ENCODE data around the gene FBXO36. TPM values are rescaled to one million over a fixed set of nuclear protein-coding genes. Genes with fewer than 3 reads are reported as not detected.
"Not testable (repeated sequence)": the region's sequence is repeated elsewhere in the genome, so short reads cannot be mapped to it uniquely, and the experiment has no call there.

FBXO36 gene
- total and polyA plus RNA-seq, 2 donors (not counting 3 experiments of a cell fraction or from before 2014, with no cell fraction given), result 0.53 to 1.2 TPM

- H3K36me3 ChIP-seq (ENCODE audit: control insufficient read depth in 2 of 2, extremely low read depth in 1 of 2, insufficient read depth in 2 of 2, low read length in 2 of 2); H3K4me2 ChIP-seq (ENCODE audit: insufficient read depth, low read length); H3K4me1 ChIP-seq (ENCODE audit: control insufficient read depth, extremely low read depth, insufficient read depth, low read length); H3K27me3 ChIP-seq (ENCODE audit: control insufficient read depth in 2 of 2, insufficient read depth in 2 of 2, low read length in 2 of 2); BruUV-seq (replicated peaks); H3K27ac ChIP-seq (ENCODE audit: insufficient read depth, low read depth, low read length); POLR2A ChIA-PET; H2AFZ ChIP-seq (ENCODE audit: low read depth, low read length); H3K4me3 ChIP-seq (replicated peaks in 1 of 3; ENCODE audit: insufficient read depth in 1 of 3, low read depth in 1 of 3, low read length in 3 of 3); FAIRE-seq; H3K9me3 ChIP-seq (replicated peaks; ENCODE audit: control insufficient read depth, insufficient read depth, low read length); DNase-seq (ENCODE audit: low read depth, low spot score); H3K9ac ChIP-seq (replicated peaks; ENCODE audit: extremely low read depth, insufficient read depth, low read length); intact Hi-C loops (cut with micrococcal nuclease); dilution Hi-C loops (cut with MboI; ENCODE audit: extremely low pct_ligation_motif_present, low sequenced_read_pairs); H3K9me1 ChIP-seq (replicated peaks; ENCODE audit: control insufficient read depth, extremely low read depth, insufficient read depth, low read length): not testable (repeated sequence)
- Histone ChIP-seq H3K79me2 (ENCODE audit: control insufficient read depth, insufficient read depth, low read length) (peaks cover 97% of the 10 kb centered on the region), H4K20me1 (replicated peaks; ENCODE audit: control insufficient read depth, extremely low read depth, insufficient read depth, low read length) (peaks cover 15% of the 10 kb centered on the region)
- CTCF ChIA-PET, result interaction anchor here (1.6 to 2.2 kb wide), 2 partner anchors 8 to 10 kb away, joined by 3 to 11 read pairs; no protein-coding TSS in a partner anchor
These were observed 21.8 kb upstream of the FBXO36 start for GRCh38 chr2:229900514-229900913.

GRCh38 chr2:229901819-229902218 lies 20.5 kb upstream of the FBXO36 start:
- no peak for TF ChIP-seq EZH2 (IDR thresholded peaks at IDR 0.05; ENCODE audit: borderline replicate concordance, low read depth, low read length, severe bottlenecking)
- TF ChIP-seq MAX (IDR thresholded peaks at IDR 0.05; ENCODE audit: insufficient read depth, insufficient read length), result no peak
- no peak for TF ChIP-seq CTCF (IDR thresholded peaks at IDR 0.05; ENCODE audit: extremely low read depth in 1 of 2, insufficient read depth in 1 of 2, low read depth in 1 of 2, low read length in 2 of 2)
- TF ChIP-seq FOS (IDR thresholded peaks at IDR 0.05; ENCODE audit: borderline replicate concordance, insufficient read depth, low read length), result peak; percentile 48
- peak; percentile 55 for TF ChIP-seq JUN (IDR thresholded peaks at IDR 0.05; ENCODE audit: borderline replicate concordance, insufficient read depth, insufficient read length, low read depth)
- TF ChIP-seq POLR2A (IDR thresholded peaks at IDR 0.05; ENCODE audit: low read depth, low read length), result no peak
- TF ChIP-seq POLR2AphosphoS5 (IDR thresholded peaks at IDR 0.05; ENCODE audit: insufficient read depth, low read depth, low read length), result no peak
- H3K9ac ChIP-seq (replicated peaks; ENCODE audit: extremely low read depth, insufficient read depth, low read length), result no peak overlapping the region
- no peaks in the 10 kb centered on the region for H3K9me1 ChIP-seq (replicated peaks; ENCODE audit: control insufficient read depth, extremely low read depth, insufficient read depth, low read length)
- intact Hi-C loops (cut with micrococcal nuclease) (no loop called here), dilution Hi-C loops (cut with MboI; ENCODE audit: extremely low pct_ligation_motif_present, low sequenced_read_pairs) (no loop called here)
- H2AFZ ChIP-seq (ENCODE audit: low read depth, low read length), result no peak overlapping the region
- BruUV-seq (replicated peaks), result no TSS peak
- peaks cover 9% of the 10 kb centered on the region for H3K4me1 ChIP-seq (ENCODE audit: control insufficient read depth, extremely low read depth, insufficient read depth, low read length)
- FAIRE-seq (peak; percentile 52), DNase-seq (ENCODE audit: low read depth, low spot score) (peak; percentile 43)
- no peak overlapping the region for H3K4me2 ChIP-seq (ENCODE audit: insufficient read depth, low read length)
- no peaks in the 10 kb centered on the region for H3K9me3 ChIP-seq (replicated peaks; ENCODE audit: control insufficient read depth, insufficient read depth, low read length)
- H3K4me3 ChIP-seq (replicated peaks in 1 of 3; ENCODE audit: insufficient read depth in 1 of 3, low read depth in 1 of 3, low read length in 3 of 3), result no peak overlapping the region
- H3K27ac ChIP-seq (ENCODE audit: insufficient read depth, low read depth, low read length), result no peak overlapping the region
- ChIA-PET CTCF (interaction anchor here (1.6 to 2.2 kb wide), 3 partner anchors 9 to 101 kb away, joined by 3 to 13 read pairs (median 11); no protein-coding TSS in a partner anchor), POLR2A (no interaction called here)
- H3K27me3 ChIP-seq (ENCODE audit: control insufficient read depth in 2 of 2, insufficient read depth in 2 of 2, low read length in 2 of 2), result no peaks in the 10 kb centered on the region
- peaks cover 16% of the 10 kb centered on the region for H4K20me1 ChIP-seq (replicated peaks; ENCODE audit: control insufficient read depth, extremely low read depth, insufficient read depth, low read length)
- H3K79me2 ChIP-seq (ENCODE audit: control insufficient read depth, insufficient read depth, low read length), result peaks cover 96% of the 10 kb centered on the region
- H3K36me3 ChIP-seq (ENCODE audit: control insufficient read depth in 2 of 2, extremely low read depth in 1 of 2, insufficient read depth in 2 of 2, low read length in 2 of 2), result peaks cover 0 to 2% of the 10 kb centered on the region in 2 experiments
